PC-3 (cell line): Measurements from ENCODE around the gene TNP2. TPM values are rescaled to one million over a fixed set of nuclear protein-coding genes. Genes with fewer than 3 reads are reported as not detected.

ENCODE experiments used
- ATAC-seq: fragments of 200-7000 bp; cut with Tn5 transposase; 2 replicates; pipeline ENCODE4 v1.9.1; 2020; ENCODE audit warnings: mild to moderate bottlenecking, moderate library complexity
- BruUV-seq: library from RNA; stranded (reverse); fragments of 400-500 nt; replicated peaks from 2 replicates; lab custom pipeline; 2021; lab: Mats Ljungman, UMichigan
- CTCF ChIA-PET: fragments of 300-600 bp; sonication (Branson Sonifier 250); formaldehyde crosslinking; loops from one replicate; lab custom pipeline; 2022; ENCODE audit warnings: antibody characterized with exemption; lab: Charles Lee
- POLR2A ChIA-PET: fragments of 300-600 bp; sonication (Branson Sonifier 250); formaldehyde crosslinking; loops from one replicate; lab custom pipeline; 2022; ENCODE audit warnings: antibody characterized with exemption; ENCODE audit not compliant: unreplicated experiment; lab: Charles Lee
- DNase-seq: peaks from one replicate; pipeline ENCODE4 v3.0.0-alpha.2; 2015
- H2AFZ ChIP-seq: fragments of 300-600 bp; sonication (generic); 2 replicates; pipeline ENCODE4 v1.6.0; 2016; ENCODE audit warnings: antibody characterized with exemption, low read length
- H3F3A ChIP-seq: fragments of 300-600 bp; sonication (generic); one replicate; pipeline ENCODE4 v1.6.0; 2017; ENCODE audit warnings: antibody characterized with exemption, low read length, control low read depth, mild to moderate bottlenecking; ENCODE audit not compliant: unreplicated experiment
- H3K27ac ChIP-seq: fragments of 300-600 bp; sonication (generic); 2 replicates; pipeline ENCODE4 v1.5.1; 2016; ENCODE audit warnings: mild to moderate bottlenecking, low read length
- H3K27me3 ChIP-seq: fragments of 300-600 bp; sonication (generic); 2 replicates; pipeline ENCODE4 v1.6.1; 2016; ENCODE audit warnings: low read length, mixed read lengths
- H3K36me3 ChIP-seq: fragments of 300-600 bp; sonication (generic); 2 replicates; pipeline ENCODE4 v1.6.1; 2016; ENCODE audit warnings: low read depth, mixed run types, low read length, mixed read lengths
- H3K4me1 ChIP-seq: fragments of 300-600 bp; sonication (generic); 2 replicates; pipeline ENCODE4 v1.5.1; 2016; ENCODE audit warnings: low read length; ENCODE audit not compliant: insufficient read depth
- H3K4me2 ChIP-seq: fragments of 300-600 bp; sonication (generic); 2 replicates; pipeline ENCODE4 v1.6.0; 2016; ENCODE audit warnings: low read length
- H3K4me3 ChIP-seq: fragments of 300-600 bp; sonication (generic); 2 replicates; pipeline ENCODE4 v1.5.1; 2016; ENCODE audit warnings: mild to moderate bottlenecking, low read length, mixed read lengths
- H3K79me2 ChIP-seq: fragments of 300-600 bp; sonication (generic); 2 replicates; pipeline ENCODE4 v1.6.1; 2017; ENCODE audit warnings: low read length, mixed read lengths
- H3K9ac ChIP-seq: fragments of 300-600 bp; sonication (generic); 2 replicates; pipeline ENCODE4 v1.6.0; 2016; ENCODE audit warnings: mild to moderate bottlenecking, low read length
- H3K9me2 ChIP-seq: fragments of 300-600 bp; sonication (generic); replicated peaks from 2 replicates; pipeline ENCODE4 v1.6.1; 2016; ENCODE audit warnings: mixed run types, low read length, mixed read lengths
- H3K9me3 ChIP-seq: fragments of 300-600 bp; sonication (generic); 2 replicates; pipeline ENCODE4 v1.6.1; 2016; ENCODE audit warnings: low read length, mixed read lengths
- H4K20me1 ChIP-seq: fragments of 300-600 bp; sonication (generic); 2 replicates; pipeline ENCODE4 v1.6.1; 2016; ENCODE audit warnings: low read length, mixed read lengths
- EZH2 ChIP-seq: fragments of 300-600 bp; sonication (generic); IDR thresholded peaks from one replicate; pipeline ENCODE4 v1.6.1; 2017; ENCODE audit warnings: antibody characterized with exemption, mild to moderate bottlenecking, low read length; ENCODE audit not compliant: unreplicated experiment
- EZH2phosphoT487 ChIP-seq: fragments of 300-600 bp; sonication (generic); IDR thresholded peaks from 2 replicates; pipeline ENCODE4 v1.6.1; 2018; ENCODE audit warnings: mild to moderate bottlenecking, antibody characterized with exemption, low read length, borderline replicate concordance
- intact Hi-C: fragments of 100-400 bp; cut with micrococcal nuclease; formaldehyde crosslinking; loops from 2 replicates; pipeline ENCODE4 v1.9.0; 2023
- total RNA-seq: library from RNA; depleted of rRNA; stranded (reverse); fragments of >200 nt; gene quantifications from 2 replicates; pipeline ENCODE4 v1.2.3, GENCODE V29; 2014
- TF ChIP-seq, protein P1 (sequence below): fragments of 300-600 bp; sonication (generic); conservative IDR thresholded peaks from 2 replicates; pipeline ENCODE4 v1.5.1; 2017; ENCODE audit warnings: antibody characterized with exemption, low read depth, mild to moderate bottlenecking, low read length

TNP2 gene
- total RNA-seq, 1 experiment from 2014 or later: not detected

DNA sequence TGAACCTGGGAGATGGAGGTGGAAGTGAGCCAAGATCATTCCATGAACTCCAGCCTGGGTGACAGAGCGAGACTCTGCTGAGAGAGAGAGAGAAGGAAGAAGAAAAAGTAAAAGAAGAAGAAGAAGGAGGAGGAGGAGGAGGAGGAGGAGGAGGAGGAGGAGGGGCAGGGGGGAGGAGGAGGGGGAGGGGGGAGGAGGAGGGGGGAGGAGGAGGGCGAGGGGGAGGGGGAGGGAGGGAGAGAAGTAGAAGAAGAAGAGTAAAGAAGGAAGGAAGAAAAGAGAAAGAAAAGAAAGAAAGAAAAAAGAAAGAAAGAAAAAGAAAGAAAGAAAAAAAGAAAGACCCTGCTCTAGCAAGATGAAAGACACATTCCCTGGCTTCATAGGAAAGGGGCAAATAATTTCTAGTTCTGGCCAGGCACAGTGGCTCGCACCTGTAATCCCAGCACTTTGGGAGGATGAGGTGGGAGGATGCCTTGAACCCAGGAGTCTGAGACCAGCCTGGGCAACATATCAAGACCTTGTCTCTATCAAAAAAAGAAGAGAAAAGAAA, 36.7 kb downstream of the TNP2 start:
- Histone ChIP-seq H3K4me1 (no peaks in the 10 kb centered on the region), H3K79me2 (no peaks in the 10 kb centered on the region), H3K9me2 (no peaks in the 10 kb centered on the region), H3K36me3 (no peaks in the 10 kb centered on the region), H3K4me2 (no peak overlapping the region), H3K9ac (no peak overlapping the region), H3K9me3 (no peaks in the 10 kb centered on the region), H3K27me3 (no peaks in the 10 kb centered on the region), H3F3A (no peaks in the 10 kb centered on the region), H3K27ac (no peak overlapping the region), H3K4me3 (no peak overlapping the region), H2AFZ (no peak overlapping the region), H4K20me1 (no peaks in the 10 kb centered on the region)
- ATAC-seq: no peak
- POLR2A ChIA-PET: no interaction called here
- DNase-seq: no peak
- CTCF ChIA-PET: no interaction called here
- intact Hi-C loops: no loop called here
- no peak for TF ChIP-seq EZH2phosphoT487
- TF ChIP-seq, protein P1, sequence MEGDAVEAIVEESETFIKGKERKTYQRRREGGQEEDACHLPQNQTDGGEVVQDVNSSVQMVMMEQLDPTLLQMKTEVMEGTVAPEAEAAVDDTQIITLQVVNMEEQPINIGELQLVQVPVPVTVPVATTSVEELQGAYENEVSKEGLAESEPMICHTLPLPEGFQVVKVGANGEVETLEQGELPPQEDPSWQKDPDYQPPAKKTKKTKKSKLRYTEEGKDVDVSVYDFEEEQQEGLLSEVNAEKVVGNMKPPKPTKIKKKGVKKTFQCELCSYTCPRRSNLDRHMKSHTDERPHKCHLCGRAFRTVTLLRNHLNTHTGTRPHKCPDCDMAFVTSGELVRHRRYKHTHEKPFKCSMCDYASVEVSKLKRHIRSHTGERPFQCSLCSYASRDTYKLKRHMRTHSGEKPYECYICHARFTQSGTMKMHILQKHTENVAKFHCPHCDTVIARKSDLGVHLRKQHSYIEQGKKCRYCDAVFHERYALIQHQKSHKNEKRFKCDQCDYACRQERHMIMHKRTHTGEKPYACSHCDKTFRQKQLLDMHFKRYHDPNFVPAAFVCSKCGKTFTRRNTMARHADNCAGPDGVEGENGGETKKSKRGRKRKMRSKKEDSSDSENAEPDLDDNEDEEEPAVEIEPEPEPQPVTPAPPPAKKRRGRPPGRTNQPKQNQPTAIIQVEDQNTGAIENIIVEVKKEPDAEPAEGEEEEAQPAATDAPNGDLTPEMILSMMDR: no peak
- no peak for TF ChIP-seq EZH2
- BruUV-seq: no TSS peak

DNA sequence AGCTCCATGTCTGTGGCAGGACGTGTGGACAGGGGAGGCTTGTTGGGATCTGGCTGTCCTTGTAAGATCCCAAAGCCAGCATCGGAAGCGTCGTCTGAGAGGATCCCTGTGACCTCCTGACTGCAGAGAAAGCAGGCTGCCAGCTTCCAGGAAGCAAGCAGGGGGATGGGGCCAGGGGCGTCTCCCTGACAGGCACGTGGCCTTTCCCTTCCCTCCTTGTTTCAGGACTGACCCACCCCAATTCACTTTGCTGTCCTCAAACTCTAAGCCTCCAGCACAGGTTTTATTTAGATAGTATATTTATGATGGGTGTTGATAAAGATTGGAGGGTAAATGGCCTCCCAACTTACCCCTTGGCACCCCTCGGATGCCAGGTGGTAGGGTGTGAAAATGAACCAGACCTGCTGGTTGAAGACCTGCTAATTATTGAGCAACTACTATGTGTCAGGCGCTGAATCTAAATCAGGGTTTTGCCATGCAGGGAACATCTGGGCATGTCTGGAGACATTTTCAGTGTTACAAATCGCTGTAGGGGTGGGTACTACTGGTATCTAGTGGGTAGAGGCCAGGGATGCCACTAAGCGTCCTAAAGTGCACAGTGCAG, 37.7 kb downstream of the TNP2 start:
- TF ChIP-seq, protein P1: no peak
- TF ChIP-seq EZH2phosphoT487 (no peak), EZH2 (no peak)
- H4K20me1 ChIP-seq: no peaks in the 10 kb centered on the region
- no peak overlapping the region for H2AFZ ChIP-seq
- CTCF ChIA-PET: no interaction called here
- ATAC-seq (no peak), DNase-seq (no peak)
- intact Hi-C loops: no loop called here
- H3K4me1 ChIP-seq: no peaks in the 10 kb centered on the region
- BruUV-seq: no TSS peak
- no peaks in the 10 kb centered on the region for H3K9me2 ChIP-seq
- no peak overlapping the region for H3K4me2 ChIP-seq
- no peaks in the 10 kb centered on the region for H3F3A ChIP-seq
- no peaks in the 10 kb centered on the region for H3K79me2 ChIP-seq
- no peak overlapping the region for H3K27ac ChIP-seq
- H3K9ac ChIP-seq: no peak overlapping the region
- no peaks in the 10 kb centered on the region for H3K36me3 ChIP-seq
- no peaks in the 10 kb centered on the region for H3K27me3 ChIP-seq
- no peak overlapping the region for H3K4me3 ChIP-seq
- H3K9me3 ChIP-seq: no peaks in the 10 kb centered on the region
- POLR2A ChIA-PET: no interaction called here

DNA sequence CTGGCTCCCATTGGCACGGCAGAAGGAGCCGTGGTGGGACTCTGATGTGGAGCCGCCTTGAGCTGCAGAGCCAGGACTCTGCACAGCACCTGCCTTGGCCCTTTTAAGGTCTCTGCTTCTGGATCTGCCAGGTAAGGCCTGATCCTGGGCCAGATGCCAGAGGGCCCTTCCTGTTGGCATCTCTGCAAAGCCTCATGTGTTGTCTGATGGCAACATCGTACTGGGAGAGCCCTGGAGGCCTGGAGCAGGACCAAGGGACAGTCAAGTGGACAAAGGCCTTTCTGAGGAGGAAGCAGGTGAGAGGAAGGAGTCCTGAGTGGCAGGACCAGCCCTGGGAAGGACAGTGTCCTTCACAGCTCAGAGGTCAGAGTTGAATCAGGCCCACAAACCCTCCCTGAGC, 39.2 kb downstream of the TNP2 start:
- Histone ChIP-seq H3K9ac (no peak overlapping the region), H3K36me3 (no peaks in the 10 kb centered on the region), H3K9me3 (no peaks in the 10 kb centered on the region), H3K4me1 (no peaks in the 10 kb centered on the region), H2AFZ (no peak overlapping the region), H3K9me2 (no peaks in the 10 kb centered on the region), H3K79me2 (no peaks in the 10 kb centered on the region), H4K20me1 (no peaks in the 10 kb centered on the region), H3K27ac (no peak overlapping the region), H3K27me3 (no peaks in the 10 kb centered on the region), H3K4me3 (no peak overlapping the region), H3K4me2 (no peak overlapping the region), H3F3A (no peaks in the 10 kb centered on the region)
- no TSS peak for BruUV-seq
- ATAC-seq (peak; percentile 35; the same call in 1 of the 2 replicates), DNase-seq (peak; percentile 49)
- CTCF ChIA-PET: no interaction called here
- POLR2A ChIA-PET: no interaction called here
- intact Hi-C loops: no loop called here
- TF ChIP-seq EZH2phosphoT487 (no peak), EZH2 (no peak)
- TF ChIP-seq, protein P1: no peak
